HepG2 (cell line): Measurements from ENCODE around the gene RCHY1. TPM values are rescaled to one million over a fixed set of nuclear protein-coding genes. Genes with fewer than 3 reads are reported as not detected.

Source experiments
- ATAC-seq: fragments of 200-7000 bp; cut with Tn5 transposase; 3 replicates; pipeline ENCODE4 v1.9.1; 2020; ENCODE audit warnings: mild to moderate bottlenecking, moderate library complexity
- BruUV-seq: library from RNA; stranded (reverse); fragments of 400-500 nt; replicated peaks from 2 replicates; lab custom pipeline; 2021; lab: Mats Ljungman, UMichigan
- CTCF ChIA-PET: fragments of 300-600 bp; formaldehyde crosslinking; extraction: SDS; loops from one replicate; lab custom pipeline; 2021; ENCODE audit warnings: low total read pairs, inconsistent platforms, low intra/inter-chr PET ratio; lab: Yijun Ruan, JAX
- POLR2A ChIA-PET: fragments of 350-600 bp; sonication (Branson Sonifier 250); formaldehyde crosslinking; loops from one replicate; lab custom pipeline; 2020; ENCODE audit warnings: antibody characterized with exemption, inconsistent platforms; lab: Yijun Ruan, JAX
- DNase-seq: peaks from one replicate; pipeline ENCODE4 v3.0.0-alpha.2; 2015; ENCODE audit warnings: low spot score
- FAIRE-seq: peaks from 3 replicates; lab custom pipeline; 2011; peaks lifted over from hg19 to GRCh38; lab: Jason Lieb, UNC
- H2AFZ ChIP-seq: one replicate; pipeline ENCODE4 v1.6.1; 2011; ENCODE audit warnings: low read length, inconsistent platforms
- H3K27ac ChIP-seq: fragments of 300-600 bp; 3 replicates; pipeline ENCODE4 v1.8.0; 2011; ENCODE audit warnings: mixed run types, mild to moderate bottlenecking, mixed read lengths, low read length, inconsistent platforms; ENCODE audit not compliant: insufficient read depth; ENCODE audit errors: extremely low read length
- H3K27me3 ChIP-seq, 2 experiments: fragments of 200-600 bp in 1 of 2; 2 replicates in 1 of 2; 3 replicates in 1 of 2; pipeline versions ENCODE4 v1.6.0 to v1.8.0; 2011; ENCODE audit warnings: low read length in 2 of 2, mild to moderate bottlenecking in 2 of 2, moderate library complexity in 2 of 2, inconsistent platforms in 1 of 2; ENCODE audit not compliant: insufficient read depth in 2 of 2, control insufficient read depth in 1 of 2
- H3K36me3 ChIP-seq, 2 experiments: fragments of 200-600 bp in 1 of 2; replicated peaks in 1 of 2; 2 replicates in 1 of 2; 3 replicates in 1 of 2; pipeline versions ENCODE4 v1.5.1 to v1.8.0; 2011; ENCODE audit warnings: low read length in 2 of 2, inconsistent platforms in 1 of 2; ENCODE audit not compliant: insufficient read depth in 2 of 2, control insufficient read depth in 1 of 2
- H3K4me1 ChIP-seq: 2 replicates; pipeline ENCODE4 v1.5.1; 2012; ENCODE audit warnings: low read length, inconsistent platforms; ENCODE audit not compliant: insufficient read depth
- H3K4me2 ChIP-seq: 2 replicates; pipeline ENCODE4 v1.6.0; 2011; ENCODE audit warnings: low read depth, low read length, inconsistent platforms
- H3K4me3 ChIP-seq, 3 experiments: fragments of 200-600 bp in 1 of 3; sonication (generic), shearing (Covaris generic) in 1 of 3; replicated peaks in 1 of 3; 2 replicates each; pipeline ENCODE4 v1.5.1; 2011 to 2016; ENCODE audit warnings: low read length in 3 of 3, inconsistent platforms in 2 of 3, low read depth in 2 of 3, mild to moderate bottlenecking in 2 of 3, control low read depth in 1 of 3, mixed read lengths in 1 of 3; ENCODE audit not compliant: insufficient read depth in 1 of 3
- H3K79me2 ChIP-seq: one replicate; pipeline ENCODE4 v1.6.1; 2011; ENCODE audit warnings: low read length, inconsistent platforms; ENCODE audit not compliant: insufficient read depth
- H3K9ac ChIP-seq: 2 replicates; pipeline ENCODE4 v1.6.0; 2011; ENCODE audit warnings: mild to moderate bottlenecking, low read depth, low read length, inconsistent platforms; ENCODE audit not compliant: insufficient read depth
- H3K9me3 ChIP-seq: 2 replicates; pipeline ENCODE4 v1.5.1; 2012; ENCODE audit warnings: mild to moderate bottlenecking, low read length
- H4K20me1 ChIP-seq: 2 replicates; pipeline ENCODE4 v1.6.0; 2011; ENCODE audit warnings: inconsistent platforms, mild to moderate bottlenecking, low read length, moderate library complexity; ENCODE audit not compliant: insufficient read depth
- CHD4 ChIP-seq: fragments of 200-600 bp; sonication (generic); IDR thresholded peaks from 2 replicates; pipeline ENCODE4 v1.7.0; 2017; ENCODE audit warnings: mild to moderate bottlenecking, low read length, borderline replicate concordance
- CSRNP1 ChIP-seq: sonication (generic); formaldehyde crosslinking; IDR thresholded peaks from 2 replicates; pipeline ENCODE4 v1.8.1; 2023; ENCODE audit warnings: mild to moderate bottlenecking, missing genetic modification reagents
- FOXA1 ChIP-seq, 2 experiments: fragments of 450-650 bp in 1 of 2; sonication (generic) in 1 of 2; formaldehyde crosslinking in 1 of 2; IDR thresholded peaks; 2 replicates each; pipeline versions ENCODE4 v1.4.0 to v1.6.1; 2016 to 2020; ENCODE audit warnings: missing genetic modification reagents in 1 of 2
- GABPA ChIP-seq, 2 experiments: IDR thresholded peaks; 2 replicates each; pipeline ENCODE4 v1.6.1; 2011 to 2016; ENCODE audit warnings: low read depth in 2 of 2, low read length in 1 of 2, missing biosample characterization in 1 of 2, missing genetic modification characterization in 1 of 2
- JDP2 ChIP-seq: sonication (generic); formaldehyde crosslinking; IDR thresholded peaks from 2 replicates; pipeline ENCODE4 v1.8.1; 2022; ENCODE audit warnings: missing genetic modification reagents, borderline replicate concordance
- NR2F2 ChIP-seq: IDR thresholded peaks from 2 replicates; pipeline ENCODE4 v1.6.1; 2012; ENCODE audit warnings: low read depth, inconsistent platforms, borderline replicate concordance
- PATZ1 ChIP-seq: sonication (generic); formaldehyde crosslinking; IDR thresholded peaks from 2 replicates; pipeline ENCODE4 v1.4.0; 2020; ENCODE audit warnings: missing genetic modification reagents
- RARG ChIP-seq: sonication (generic); formaldehyde crosslinking; IDR thresholded peaks from 2 replicates; pipeline ENCODE4 v1.4.0; 2020; ENCODE audit warnings: low read depth, mild to moderate bottlenecking, missing genetic modification reagents
- TSC22D2 ChIP-seq: sonication (generic); formaldehyde crosslinking; IDR thresholded peaks from 2 replicates; pipeline ENCODE4 v1.5.1; 2020; ENCODE audit warnings: missing genetic modification reagents, mild to moderate bottlenecking, borderline replicate concordance
- ZIK1 ChIP-seq: sonication (generic); formaldehyde crosslinking; IDR thresholded peaks from 2 replicates; pipeline ENCODE4 v1.5.0; 2020; ENCODE audit warnings: mild to moderate bottlenecking, low read depth, missing genetic modification reagents, borderline replicate concordance
- ZNF121 ChIP-seq: sonication (generic); formaldehyde crosslinking; IDR thresholded peaks from 2 replicates; pipeline ENCODE4 v1.5.0; 2020; ENCODE audit warnings: mild to moderate bottlenecking, missing genetic modification reagents
- ZNF503 ChIP-seq: sonication (generic); formaldehyde crosslinking; IDR thresholded peaks from 2 replicates; pipeline ENCODE4 v1.4.0; 2020; ENCODE audit warnings: missing genetic modification reagents
- WGBS: methylation state at CpG from one replicate; pipeline ENCODE4 v1.1.6; 2017; ENCODE audit warnings: low lambda C conversion rate; 5-methylcytosine and 5-hydroxymethylcytosine counted together
- in situ Hi-C: cut with HindIII; loops from 2 replicates; pipeline ENCODE4 v1.10.0; 2017; ENCODE audit warnings: low pct_unique_long_range_greater_than_20kb; ENCODE audit not compliant: extremely low pct_ligation_motif_present
- intact Hi-C: fragments of 100-400 bp; cut with micrococcal nuclease; formaldehyde crosslinking; loops from one replicate; pipeline ENCODE4 v1.10.0; 2022; ENCODE audit not compliant: unreplicated experiment
- polyA plus RNA-seq, 8 experiments: library from polyadenylated mRNA; depleted of rRNA in 3 of 8; stranded (reverse) in 7 of 8; unstranded in 1 of 8; fragments of >200 nt; fragmentation: Illumina TruSeq in 4 of 8; extraction: Trizol in 4 of 8; gene quantifications; 2 replicates each; pipeline versions ENCODE4 v1.2.1 to v1.2.3, GENCODE V29; 2011 to 2016; ENCODE audit warnings: low read depth in 4 of 8, missing spikeins in 1 of 8, mixed read lengths in 1 of 8; ENCODE audit not compliant: insufficient read depth in 1 of 8
- total RNA-seq, 5 experiments: library from RNA; depleted of rRNA; stranded (reverse); fragments of >200 nt; fragmentation: Illumina TruSeq; extraction: Trizol; gene quantifications; 2 replicates each; pipeline ENCODE4 v1.2.3, GENCODE V29; 2016; ENCODE audit warnings: low read depth in 1 of 5

The RCHY1 gene
- total and polyA plus RNA-seq, 2 of the 13 experiments (the other 11 are each of a cell fraction or from before 2014, with no cell fraction given) = 19.9 to 30.5 TPM

- Histone ChIP-seq H3K27ac (no peak overlapping the region), H3K4me1 (peaks cover 8% of the 10 kb centered on the region), H3K9ac (no peak overlapping the region), H3K4me3 (no peak overlapping the region), H4K20me1 (no peaks in the 10 kb centered on the region), H3K36me3 (peaks cover 6 to 47% of the 10 kb centered on the region in 2 experiments), H3K27me3 (no peaks in the 10 kb centered on the region), H3K4me2 (no peak overlapping the region), H3K79me2 (no peaks in the 10 kb centered on the region), H3K9me3 (no peaks in the 10 kb centered on the region), H2AFZ (no peak overlapping the region)
- ChIA-PET POLR2A (no interaction called here), CTCF (no interaction called here)
- ATAC-seq (no peak), DNase-seq (no peak), FAIRE-seq (no peak)
- TF ChIP-seq TSC22D2 (CRISPR knock-in tag) (no peak), NR2F2 (no peak), ZNF121 (CRISPR knock-in tag) (peak; percentile 33; the same call in 1 of the 2 replicates)
- WGBS = 98% methylated on average over 2 of the region's 2 CpGs
- intact Hi-C loops = loop anchor here (10.0 kb wide), 1 partner anchor 625 kb away; no protein-coding TSS in a partner anchor
- in situ Hi-C loops = loop anchor here (25.0 kb wide), 1 partner anchor 563 kb away; the partner anchor contains the start of gene PARM1
- BruUV-seq = no TSS peak
Measured at GRCh38 chr4:75499900-75500299, 14.3 kb downstream of the RCHY1 start.

GRCh38 chr4:75498041-75498440 lies 16.2 kb downstream of the RCHY1 start:
- ChIA-PET POLR2A (interaction anchor here (0.8 kb wide), 1 partner anchor 15 kb away, joined by 4 read pairs; no protein-coding TSS in a partner anchor), CTCF (no interaction called here)
- WGBS = 94% methylated on average over 2 of the region's 2 CpGs
- Histone ChIP-seq H3K27me3 (no peaks in the 10 kb centered on the region), H3K27ac (no peak overlapping the region), H3K79me2 (no peaks in the 10 kb centered on the region), H3K9me3 (no peaks in the 10 kb centered on the region), H4K20me1 (no peaks in the 10 kb centered on the region), H3K4me2 (no peak overlapping the region), H3K4me3 (no peak overlapping the region), H3K4me1 (no peaks in the 10 kb centered on the region), H3K36me3 (peaks cover 5 to 41% of the 10 kb centered on the region in 2 experiments), H3K9ac (no peak overlapping the region), H2AFZ (no peak overlapping the region)
- intact Hi-C loops = loop anchor here (10.0 kb wide), 1 partner anchor 623 kb away; no protein-coding TSS in a partner anchor
- FAIRE-seq (no peak), DNase-seq (no peak), ATAC-seq (no peak)
- no TSS peak for BruUV-seq
- in situ Hi-C loops = loop anchor here (25.0 kb wide), 1 partner anchor 561 kb away; the partner anchor contains the start of gene PARM1
- TF ChIP-seq PATZ1 = no peak
- TF ChIP-seq RARG (CRISPR knock-in tag) = no peak
- TF ChIP-seq GABPA (IDR thresholded peaks at IDR 0.05; ENCODE audit: low read depth, low read length) = no peak
- no peak for TF ChIP-seq GABPA (CRISPR knock-in tag; IDR thresholded peaks at IDR 0.05; ENCODE audit: low read depth)
- TF ChIP-seq CHD4 = no peak
- no peak for TF ChIP-seq ZNF503 (CRISPR knock-in tag)
- no peak for TF ChIP-seq ZIK1 (CRISPR knock-in tag)
- TF ChIP-seq CSRNP1 (CRISPR knock-in tag) = no peak
- TF ChIP-seq FOXA1 (IDR thresholded peaks at IDR 0.05) = no peak
- no peak for TF ChIP-seq FOXA1 (CRISPR knock-in tag; IDR thresholded peaks at IDR 0.05)
- TF ChIP-seq JDP2 (CRISPR knock-in tag) = no peak
